ENCODE data around the gene ZBTB20. TPM values are rescaled to one million over a fixed set of nuclear protein-coding genes. Genes with fewer than 3 reads are reported as not detected.
A peak's percentile ranks its signal among the peaks of the same experiment; 100 is the strongest.

ZBTB20 gene
- total RNA-seq, 1 donor from 2014 or later, result 21.4 TPM

GRCh38 chr3:114417265-114417664 is 729.8 kb downstream of the ZBTB20 start:
- FAIRE-seq (no peak), DNase-seq (ENCODE audit: low read depth) (no peak)
- Mint-ChIP-seq H3K9me3 (ENCODE audit: unreplicated experiment) (no peaks in the 10 kb centered on the region), H3K27ac (ENCODE audit: unreplicated experiment) (no peak overlapping the region), H3K4me1 (ENCODE audit: low read depth, unreplicated experiment) (peaks cover 17% of the 10 kb centered on the region), H3K27me3 (ENCODE audit: low read depth, unreplicated experiment) (no peaks in the 10 kb centered on the region), H3K4me3 (ENCODE audit: unreplicated experiment) (no peak overlapping the region), H3K36me3 (ENCODE audit: low read depth, unreplicated experiment) (no peaks in the 10 kb centered on the region)
- Histone ChIP-seq H3K9me3 (ENCODE audit: insufficient read depth, low read depth, low read length) (no peaks in the 10 kb centered on the region), H3K79me2 (ENCODE audit: insufficient read depth, low read length) (peaks cover 20% of the 10 kb centered on the region), H3K9ac (ENCODE audit: low read length) (no peak overlapping the region), H3K27ac (ENCODE audit: low read depth, low read length) (no peak overlapping the region), H3K36me3 (ENCODE audit: insufficient read depth, low read length) (no peaks in the 10 kb centered on the region), H3K4me1 (ENCODE audit: insufficient read depth, low read length) (peaks cover 11% of the 10 kb centered on the region), H2AFZ (ENCODE audit: low read depth, low read length) (no peak overlapping the region), H4K20me1 (ENCODE audit: insufficient read depth, low read length) (peaks cover 30% of the 10 kb centered on the region), H3K4me2 (ENCODE audit: low read length) (peak overlapping the region; percentile 54), H3K4me3 (ENCODE audit: insufficient read depth, low read depth, low read length) (no peak overlapping the region), H3K27me3 (ENCODE audit: insufficient read depth, low read length) (no peaks in the 10 kb centered on the region)
- TF ChIP-seq EZH2 (IDR thresholded peaks at IDR 0.05; ENCODE audit: insufficient read depth, low read length) (no peak), CTCF (IDR thresholded peaks at IDR 0.05; ENCODE audit: insufficient read depth, low read depth, low read length) (no peak)

GRCh38 chr3:114411811-114412803 is 735.0 kb downstream of the ZBTB20 start:
- Mint-ChIP-seq H3K4me1 (ENCODE audit: low read depth, unreplicated experiment) (peaks cover 30% of the 10 kb centered on the region), H3K27ac (ENCODE audit: unreplicated experiment) (peak overlapping the region; percentile 6), H3K27me3 (ENCODE audit: low read depth, unreplicated experiment) (no peaks in the 10 kb centered on the region), H3K9me3 (ENCODE audit: unreplicated experiment) (no peaks in the 10 kb centered on the region), H3K4me3 (ENCODE audit: unreplicated experiment) (no peak overlapping the region), H3K36me3 (ENCODE audit: low read depth, unreplicated experiment) (no peaks in the 10 kb centered on the region)
- H3K27me3 ChIP-seq (ENCODE audit: insufficient read depth, low read length), result no peaks in the 10 kb centered on the region
- H2AFZ ChIP-seq (ENCODE audit: low read depth, low read length), result peak overlapping the region; percentile 1
- no peak for TF ChIP-seq EZH2 (IDR thresholded peaks at IDR 0.05; ENCODE audit: insufficient read depth, low read length)
- TF ChIP-seq CTCF (IDR thresholded peaks at IDR 0.05; ENCODE audit: insufficient read depth, low read depth, low read length), result no peak
- no peaks in the 10 kb centered on the region for H4K20me1 ChIP-seq (ENCODE audit: insufficient read depth, low read length)
- H3K4me2 ChIP-seq (ENCODE audit: low read length), result peak overlapping the region; percentile 80
- peak overlapping the region; percentile 79 for H3K27ac ChIP-seq (ENCODE audit: low read depth, low read length)
- no peaks in the 10 kb centered on the region for H3K36me3 ChIP-seq (ENCODE audit: insufficient read depth, low read length)
- H3K4me3 ChIP-seq (ENCODE audit: insufficient read depth, low read depth, low read length), result peak overlapping the region; percentile 21
- FAIRE-seq, result peak; percentile 84
- peak overlapping the region; percentile 67 for H3K9ac ChIP-seq (ENCODE audit: low read length)
- H3K9me3 ChIP-seq (ENCODE audit: insufficient read depth, low read depth, low read length), result no peaks in the 10 kb centered on the region
- peaks cover 21% of the 10 kb centered on the region for H3K79me2 ChIP-seq (ENCODE audit: insufficient read depth, low read length)
- DNase-seq (ENCODE audit: low read depth), result peak; percentile 80
- H3K4me1 ChIP-seq (ENCODE audit: insufficient read depth, low read length), result peaks cover 43% of the 10 kb centered on the region
